Measurements from ENCODE around the gene MKI67. TPM values are rescaled to one million over a fixed set of nuclear protein-coding genes. Genes with fewer than 3 reads are reported as not detected.

The MKI67 gene
- polyA plus RNA-seq, 1 donor (not counting 4 experiments of a cell fraction or from before 2014, with no cell fraction given): 10.4 TPM

GRCh38 chr10:128061306-128062300, 64.6 kb downstream of the MKI67 start:
- no peaks in the 10 kb centered on the region for H4K20me1 ChIP-seq (ENCODE audit: control insufficient read depth, extremely low read depth, insufficient read depth, low read length)
- H3K27ac ChIP-seq (ENCODE audit: control insufficient read depth, insufficient read depth, low read length): no peak overlapping the region
- no peak overlapping the region for H3K4me2 ChIP-seq (ENCODE audit: control insufficient read depth, extremely low read depth, insufficient read depth, low read depth, low read length)
- no peak overlapping the region for H2AFZ ChIP-seq (ENCODE audit: control insufficient read depth, low read length)
- no peaks in the 10 kb centered on the region for H3K9me1 ChIP-seq (ENCODE audit: control insufficient read depth, extremely low read depth, insufficient read depth, low read length)
- TF ChIP-seq CTCF (optimal IDR thresholded peaks at IDR 0.05 in 1 of 3, IDR thresholded peaks at IDR 0.05 in 1 of 3, conservative IDR thresholded peaks at IDR 0.05 in 1 of 3; ENCODE audit: extremely low read depth in 1 of 3, insufficient read depth in 2 of 3, low read length in 3 of 3): no peak
- TF ChIP-seq EZH2 (IDR thresholded peaks at IDR 0.05; ENCODE audit: low read length): no peak
- no peaks in the 10 kb centered on the region for H3K79me2 ChIP-seq (ENCODE audit: control insufficient read depth, insufficient read depth, low read length)
- DNase-seq (ENCODE audit: low read depth, low spot score) (no peak), FAIRE-seq (no peak)
- no peak overlapping the region for H3K4me3 ChIP-seq (ENCODE audit: control insufficient read depth in 2 of 3, extremely low read depth in 1 of 3, insufficient read depth in 2 of 3, low read depth in 1 of 3, low read length in 3 of 3)
- no peaks in the 10 kb centered on the region for H3K9me3 ChIP-seq (ENCODE audit: control insufficient read depth, low read depth, low read length)
- H3K9ac ChIP-seq (ENCODE audit: control insufficient read depth, extremely low read depth, insufficient read depth, low read length): no peak overlapping the region
- peaks cover 28% of the 10 kb centered on the region for H3K4me1 ChIP-seq (ENCODE audit: control insufficient read depth, extremely low read depth, insufficient read depth, low read length)
- no peaks in the 10 kb centered on the region for H3K27me3 ChIP-seq (ENCODE audit: control insufficient read depth, extremely low read depth, insufficient read depth, low read length)
- peaks cover 31 to 60% of the 10 kb centered on the region in 2 experiments for H3K36me3 ChIP-seq (ENCODE audit: control insufficient read depth in 2 of 2, extremely low read depth in 1 of 2, insufficient read depth in 2 of 2, low read length in 2 of 2)
- dilution Hi-C loops (cut with MboI; ENCODE audit: extremely low pct_ligation_motif_present, low sequenced_read_pairs): no loop called here

- peaks cover 27% of the 10 kb centered on the region for H3K4me1 ChIP-seq (ENCODE audit: control insufficient read depth, extremely low read depth, insufficient read depth, low read length)
- DNase-seq (ENCODE audit: low read depth, low spot score) (no peak), FAIRE-seq (no peak)
- H3K27ac ChIP-seq (ENCODE audit: control insufficient read depth, insufficient read depth, low read length): no peak overlapping the region
- no peak overlapping the region for H3K4me3 ChIP-seq (ENCODE audit: control insufficient read depth in 2 of 3, extremely low read depth in 1 of 3, insufficient read depth in 2 of 3, low read depth in 1 of 3, low read length in 3 of 3)
- H3K27me3 ChIP-seq (ENCODE audit: control insufficient read depth, extremely low read depth, insufficient read depth, low read length): no peaks in the 10 kb centered on the region
- dilution Hi-C loops (cut with MboI; ENCODE audit: extremely low pct_ligation_motif_present, low sequenced_read_pairs): no loop called here
- no peaks in the 10 kb centered on the region for H4K20me1 ChIP-seq (ENCODE audit: control insufficient read depth, extremely low read depth, insufficient read depth, low read length)
- no peaks in the 10 kb centered on the region for H3K9me3 ChIP-seq (ENCODE audit: control insufficient read depth, low read depth, low read length)
- no peaks in the 10 kb centered on the region for H3K79me2 ChIP-seq (ENCODE audit: control insufficient read depth, insufficient read depth, low read length)
- H3K9ac ChIP-seq (ENCODE audit: control insufficient read depth, extremely low read depth, insufficient read depth, low read length): no peak overlapping the region
- no peaks in the 10 kb centered on the region for H3K9me1 ChIP-seq (ENCODE audit: control insufficient read depth, extremely low read depth, insufficient read depth, low read length)
- no peak overlapping the region for H2AFZ ChIP-seq (ENCODE audit: control insufficient read depth, low read length)
- peaks cover 37 to 54% of the 10 kb centered on the region in 2 experiments for H3K36me3 ChIP-seq (ENCODE audit: control insufficient read depth in 2 of 2, extremely low read depth in 1 of 2, insufficient read depth in 2 of 2, low read length in 2 of 2)
- no peak overlapping the region for H3K4me2 ChIP-seq (ENCODE audit: control insufficient read depth, extremely low read depth, insufficient read depth, low read depth, low read length)
- no peak for TF ChIP-seq CTCF (optimal IDR thresholded peaks at IDR 0.05 in 1 of 3, IDR thresholded peaks at IDR 0.05 in 1 of 3, conservative IDR thresholded peaks at IDR 0.05 in 1 of 3; ENCODE audit: extremely low read depth in 1 of 3, insufficient read depth in 2 of 3, low read length in 3 of 3)
Measured at GRCh38 chr10:128060341-128061250, 65.6 kb downstream of the MKI67 start.
